ENCODE measurements around the gene ALKBH5.

Gene ALKBH5

GRCh38 chr17:18217412-18218015 is 33.9 kb downstream of the ALKBH5 start:
- peak; percentile 72 for DNase-seq (ENCODE audit: low read depth)
- TF ChIP-seq CTCF (IDR thresholded peaks at IDR 0.05; ENCODE audit: insufficient read depth, low read depth, low read length, missing control alignments), result peak; percentile 99
- H3K4me3 ChIP-seq (ENCODE audit: low read depth, low read length), result no peak overlapping the region

GRCh38 chr17:18218756-18219415 is 35.3 kb downstream of the ALKBH5 start:
- DNase-seq (ENCODE audit: low read depth), result no peak
- TF ChIP-seq CTCF (IDR thresholded peaks at IDR 0.05; ENCODE audit: insufficient read depth, low read depth, low read length, missing control alignments), result no peak

GRCh38 chr17:18224053-18224386 is 40.4 kb downstream of the ALKBH5 start:
- no peak for DNase-seq (ENCODE audit: low read depth)
- no peak overlapping the region for H3K4me3 ChIP-seq (ENCODE audit: low read depth, low read length)
- no peak for TF ChIP-seq CTCF (IDR thresholded peaks at IDR 0.05; ENCODE audit: insufficient read depth, low read depth, low read length, missing control alignments)

More at GRCh38 chr17:18218756-18219415, 35.3 kb downstream of the ALKBH5 start:
- no peak overlapping the region for H3K4me3 ChIP-seq (ENCODE audit: low read depth, low read length)

- TF ChIP-seq CTCF (IDR thresholded peaks at IDR 0.05; ENCODE audit: insufficient read depth, low read depth, low read length, missing control alignments), result no peak
- DNase-seq (ENCODE audit: low read depth), result no peak
- H3K4me3 ChIP-seq (ENCODE audit: low read depth, low read length), result no peak overlapping the region
These were observed 40.9 kb downstream of the ALKBH5 start for GRCh38 chr17:18224387-18225120.

- TF ChIP-seq CTCF (IDR thresholded peaks at IDR 0.05; ENCODE audit: insufficient read depth, low read depth, low read length, missing control alignments), result no peak
- DNase-seq (ENCODE audit: low read depth), result peak; percentile 97
- peak within 1 kb of the TSS; percentile 53 for H3K4me3 ChIP-seq (ENCODE audit: low read depth, low read length)
These were observed 41.6 kb downstream of the ALKBH5 start, which contains the start of gene LLGL1 for GRCh38 chr17:18225121-18225641. Gene LLGL1, plus strand, starts transcription at chr17:18225635. Its CDS starts 48 bp downstream, at chr17:18225683.

- peak overlapping the region; percentile 53 for H3K4me3 ChIP-seq (ENCODE audit: low read depth, low read length)
- TF ChIP-seq CTCF (IDR thresholded peaks at IDR 0.05; ENCODE audit: insufficient read depth, low read depth, low read length, missing control alignments), result no peak
- no peak for DNase-seq (ENCODE audit: low read depth)
These were observed 42.1 kb downstream of the ALKBH5 start for GRCh38 chr17:18225642-18226283.
